HEK293 (cell line): ENCODE measurements around the gene NOXRED1.

Source experiments
- CTCF ChIA-PET: fragments of 350-600 bp; formaldehyde crosslinking; extraction: SDS; loops from one replicate; lab custom pipeline; 2021; ENCODE audit warnings: antibody characterized with exemption; lab: Yijun Ruan, JAX
- POLR2A ChIA-PET: fragments of 300-600 bp; formaldehyde crosslinking; extraction: SDS; loops from one replicate; lab custom pipeline; 2020; ENCODE audit warnings: antibody characterized with exemption, inconsistent platforms; lab: Yijun Ruan, JAX
- H3K27ac ChIP-seq: fragments of 200-500 bp; sonication (Bioruptor generic); 2 replicates; pipeline ENCODE4 v1.5.1; 2014; ENCODE audit warnings: low read depth, low read length, control low read depth, inconsistent platforms; ENCODE audit errors: extremely low read depth
- H3K36me3 ChIP-seq, 2 experiments: fragments of 200-500 bp in 1 of 2; sonication (Bioruptor generic) in 1 of 2; 1 replicate in 1 of 2; 2 replicates in 1 of 2; pipeline ENCODE4 v1.5.1; 2014 to 2017; ENCODE audit warnings: inconsistent platforms in 2 of 2, low read length in 2 of 2; ENCODE audit not compliant: control insufficient read depth in 2 of 2, insufficient read depth in 1 of 2
- H3K4me1 ChIP-seq: fragments of 200-500 bp; sonication (Bioruptor generic); 2 replicates; pipeline ENCODE4 v1.5.1; 2014; ENCODE audit warnings: mild to moderate bottlenecking, low read length, inconsistent platforms; ENCODE audit not compliant: control insufficient read depth, insufficient read depth
- H3K4me3 ChIP-seq: 2 replicates; pipeline ENCODE4 v1.5.1; 2011; ENCODE audit warnings: low read depth, mild to moderate bottlenecking, control low read depth, low read length, moderate library complexity
- H3K9me3 ChIP-seq: fragments of 200-500 bp; sonication (Bioruptor generic); 2 replicates; pipeline ENCODE4 v1.5.1; 2014; ENCODE audit warnings: low read depth, low read length, inconsistent platforms; ENCODE audit not compliant: control insufficient read depth, insufficient read depth
- MZF1 ChIP-seq: fragments of 450-650 bp; formaldehyde crosslinking; IDR thresholded peaks from 2 replicates; pipeline ENCODE4 v1.5.1; 2017; ENCODE audit warnings: missing biosample characterization, missing genetic modification characterization, borderline replicate concordance
- PBX3 ChIP-seq: sonication (generic); formaldehyde crosslinking; IDR thresholded peaks from 2 replicates; pipeline ENCODE4 v1.8.1; 2022; ENCODE audit warnings: mild to moderate bottlenecking, moderate library complexity, missing genetic modification reagents
- PRDM10 ChIP-seq: fragments of 450-650 bp; formaldehyde crosslinking; IDR thresholded peaks from 2 replicates; pipeline ENCODE4 v1.5.1; 2016; ENCODE audit warnings: missing biosample characterization, missing genetic modification characterization
- PRDM4 ChIP-seq: fragments of 450-650 bp; formaldehyde crosslinking; IDR thresholded peaks from 2 replicates; pipeline ENCODE4 v1.5.1; 2017; ENCODE audit warnings: missing biosample characterization, missing genetic modification characterization
- ZBTB17 ChIP-seq: fragments of 450-650 bp; formaldehyde crosslinking; IDR thresholded peaks from 2 replicates; pipeline ENCODE4 v1.5.1; 2016; ENCODE audit warnings: missing biosample characterization, missing genetic modification characterization
- ZFP69B ChIP-seq: fragments of 450-650 bp; formaldehyde crosslinking; IDR thresholded peaks from 2 replicates; pipeline ENCODE4 v1.5.1; 2016; ENCODE audit warnings: missing biosample characterization, missing genetic modification characterization
- ZNF19 ChIP-seq: fragments of 450-650 bp; formaldehyde crosslinking; IDR thresholded peaks from 2 replicates; pipeline ENCODE4; 2016; ENCODE audit warnings: missing biosample characterization, missing genetic modification characterization, low read depth
- ZNF214 ChIP-seq: fragments of 450-650 bp; formaldehyde crosslinking; IDR thresholded peaks from 2 replicates; pipeline ENCODE4 v1.5.1; 2017; ENCODE audit warnings: missing biosample characterization, mild to moderate bottlenecking, missing genetic modification characterization, borderline replicate concordance
- ZNF280D ChIP-seq: fragments of 450-650 bp; formaldehyde crosslinking; IDR thresholded peaks from 2 replicates; pipeline ENCODE4 v1.5.1; 2016; ENCODE audit warnings: missing biosample characterization, missing genetic modification characterization
- ZNF335 ChIP-seq: fragments of 450-650 bp; formaldehyde crosslinking; conservative IDR thresholded peaks from 2 replicates; pipeline ENCODE4 v1.5.1; 2016; ENCODE audit warnings: missing biosample characterization, missing genetic modification characterization
- ZNF513 ChIP-seq: fragments of 450-650 bp; IDR thresholded peaks from 2 replicates; pipeline ENCODE4 v1.5.1; 2018; ENCODE audit warnings: missing biosample characterization, missing genetic modification characterization
- ZNF530 ChIP-seq: fragments of 450-650 bp; formaldehyde crosslinking; IDR thresholded peaks from 2 replicates; pipeline ENCODE4 v1.5.1; 2016; ENCODE audit warnings: low read depth, missing biosample characterization, missing genetic modification characterization
- ZNF596 ChIP-seq: fragments of 450-650 bp; IDR thresholded peaks from 2 replicates; pipeline ENCODE4 v1.5.0; 2018; ENCODE audit warnings: missing biosample characterization, mild to moderate bottlenecking, missing genetic modification characterization, moderate library complexity
- ZNF623 ChIP-seq: fragments of 450-650 bp; formaldehyde crosslinking; IDR thresholded peaks from 2 replicates; pipeline ENCODE4 v1.5.1; 2016; ENCODE audit warnings: missing biosample characterization, missing genetic modification characterization
- ZNF658 ChIP-seq: fragments of 450-650 bp; formaldehyde crosslinking; IDR thresholded peaks from 2 replicates; pipeline ENCODE4; 2016; ENCODE audit warnings: missing biosample characterization, missing genetic modification characterization
- ZNF660 ChIP-seq: fragments of 450-650 bp; IDR thresholded peaks from 2 replicates; pipeline ENCODE4 v1.5.1; 2018; ENCODE audit warnings: missing biosample characterization, mild to moderate bottlenecking, missing genetic modification characterization
- ZNF830 ChIP-seq: fragments of 450-650 bp; IDR thresholded peaks from 2 replicates; pipeline ENCODE4 v1.5.0; 2018; ENCODE audit warnings: missing biosample characterization, missing genetic modification characterization, low read depth, mild to moderate bottlenecking, moderate library complexity
- ZNF843 ChIP-seq: fragments of 450-650 bp; formaldehyde crosslinking; IDR thresholded peaks from 2 replicates; pipeline ENCODE4 v1.5.1; 2016; ENCODE audit warnings: missing biosample characterization, missing genetic modification characterization

The NOXRED1 gene

GRCh38 chr14:77390188-77390587 is 33.1 kb downstream of the NOXRED1 start (continued):
- TF ChIP-seq ZNF280D (tag by site-specific recombination): no peak
- TF ChIP-seq, all 188 proteins: peak for 0

GRCh38 chr14:77378701-77379100 is 44.6 kb downstream of the NOXRED1 start:
- H3K36me3 ChIP-seq: no peaks in the 10 kb centered on the region
- ChIA-PET CTCF (no interaction called here), POLR2A (interaction anchor here (0.6 kb wide), 1 partner anchor 1206 kb away, joined by 10 read pairs; no protein-coding TSS in a partner anchor)
- peaks cover 16% of the 10 kb centered on the region for H3K4me1 ChIP-seq
- no peak overlapping the region for H3K4me3 ChIP-seq
- TF ChIP-seq ZNF623 (tag by site-specific recombination): no peak
- TF ChIP-seq ZNF530: no peak
- TF ChIP-seq ZNF830 (tag by site-specific recombination): no peak
- no peak for TF ChIP-seq ZBTB17 (tag by site-specific recombination)
- TF ChIP-seq PBX3 (CRISPR knock-in tag): no peak
- no peak for TF ChIP-seq ZNF19 (tag by site-specific recombination)
- no peak for TF ChIP-seq ZNF214 (tag by site-specific recombination)
- no peak for TF ChIP-seq ZNF658 (tag by site-specific recombination)
- no peak for TF ChIP-seq ZFP69B
- TF ChIP-seq ZNF843 (tag by site-specific recombination): no peak
- no peak for TF ChIP-seq MZF1 (tag by site-specific recombination)
- no peak overlapping the region for H3K27ac ChIP-seq
- H3K9me3 ChIP-seq: no peaks in the 10 kb centered on the region

- H3K9me3 ChIP-seq: no peaks in the 10 kb centered on the region
- peaks cover 14% of the 10 kb centered on the region for H3K4me1 ChIP-seq
- POLR2A ChIA-PET: interaction anchor here (0.6 to 1.8 kb wide), 13 partner anchors 13 to 524 kb away, joined by 3 to 11 read pairs (median 4); partner anchors contain the start of genes AHSA1, GSTZ1, POMT2 and ZDHHC22
- H3K4me3 ChIP-seq: peak overlapping the region; percentile 85
- no peak overlapping the region; the same call in 1 of the 2 replicates for H3K27ac ChIP-seq
- TF ChIP-seq ZNF660 (tag by site-specific recombination): no peak
- TF ChIP-seq ZNF596: no peak
- TF ChIP-seq PRDM10 (tag by site-specific recombination): peak; percentile 58; the same call in 1 of the 2 replicates
- 0 out of 2 replicates have a peak, but pooled peaks have one; percentile 21 for TF ChIP-seq ZNF513
- no peak for TF ChIP-seq PRDM4
- 0 out of 2 replicates have a peak, but pooled peaks have one; percentile 17 for TF ChIP-seq ZNF335 (tag by site-specific recombination)
- CTCF ChIA-PET: interaction anchor here (0.7 to 1.4 kb wide), 7 partner anchors 22 to 82 kb away, joined by 3 to 7 read pairs (median 4); partner anchors contain the start of genes GSTZ1 and POMT2
- H3K36me3 ChIP-seq: no peaks in the 10 kb centered on the region
Observed at GRCh38 chr14:77377502-77377844, 45.9 kb downstream of the NOXRED1 start.
